Skeletal muscle satellite cell (primary cell): Measurements from ENCODE around the gene MTMR10.

Source experiments
- H3K27me3 ChIP-seq: 2 replicates; pipeline ENCODE4 v1.7.0; 2013; ENCODE audit warnings: low read length; ENCODE audit not compliant: control insufficient read depth, insufficient read depth
- H3K36me3 ChIP-seq: 2 replicates; pipeline ENCODE4 v1.7.0; 2013; ENCODE audit warnings: mild to moderate bottlenecking, control low read depth, low read length; ENCODE audit not compliant: insufficient read depth
- H3K4me1 ChIP-seq: 2 replicates; pipeline ENCODE4 v1.7.0; 2013; ENCODE audit warnings: low read length; ENCODE audit not compliant: control insufficient read depth, insufficient read depth
- H3K4me2 ChIP-seq: 2 replicates; pipeline ENCODE4 v1.7.0; 2013; ENCODE audit warnings: mild to moderate bottlenecking, low read length
- H3K4me3 ChIP-seq: 2 replicates; pipeline ENCODE4 v1.7.0; 2013; ENCODE audit warnings: low read length
- H3K9ac ChIP-seq: 2 replicates; pipeline ENCODE4 v1.7.0; 2013; ENCODE audit warnings: mild to moderate bottlenecking, low read depth, low read length, moderate library complexity
- H3K9me3 ChIP-seq: replicated peaks from 2 replicates; pipeline ENCODE4 v1.7.0; 2013; ENCODE audit warnings: mild to moderate bottlenecking, control low read depth, low read length

MTMR10 gene

GRCh38 chr15:31025996-31026395 is 34.6 kb upstream of the MTMR10 start:
- Histone ChIP-seq H3K9me3 (no peaks in the 10 kb centered on the region), H3K4me1 (peaks cover 24% of the 10 kb centered on the region), H3K4me3 (no peak overlapping the region), H3K9ac (no peak overlapping the region), H3K4me2 (no peak overlapping the region), H3K36me3 (no peaks in the 10 kb centered on the region), H3K27me3 (no peaks in the 10 kb centered on the region)

GRCh38 chr15:31024979-31025378 is 33.6 kb upstream of the MTMR10 start:
- H3K9me3 ChIP-seq, result no peaks in the 10 kb centered on the region
- H3K36me3 ChIP-seq, result no peaks in the 10 kb centered on the region
- H3K4me2 ChIP-seq, result peak overlapping the region; percentile 51
- peak overlapping the region; percentile 33 for H3K9ac ChIP-seq
- H3K27me3 ChIP-seq, result no peaks in the 10 kb centered on the region
- peaks cover 24% of the 10 kb centered on the region for H3K4me1 ChIP-seq
- H3K4me3 ChIP-seq, result no peak overlapping the region

- H3K4me1 ChIP-seq, result peaks cover 24% of the 10 kb centered on the region
- no peaks in the 10 kb centered on the region for H3K9me3 ChIP-seq
- no peaks in the 10 kb centered on the region for H3K27me3 ChIP-seq
- peak overlapping the region; percentile 51 for H3K4me2 ChIP-seq
- H3K4me3 ChIP-seq, result peak overlapping the region; percentile 37
- peak overlapping the region; percentile 41 for H3K9ac ChIP-seq
- no peaks in the 10 kb centered on the region for H3K36me3 ChIP-seq
Observed at GRCh38 chr15:31024330-31024729, 32.9 kb upstream of the MTMR10 start.

DNA sequence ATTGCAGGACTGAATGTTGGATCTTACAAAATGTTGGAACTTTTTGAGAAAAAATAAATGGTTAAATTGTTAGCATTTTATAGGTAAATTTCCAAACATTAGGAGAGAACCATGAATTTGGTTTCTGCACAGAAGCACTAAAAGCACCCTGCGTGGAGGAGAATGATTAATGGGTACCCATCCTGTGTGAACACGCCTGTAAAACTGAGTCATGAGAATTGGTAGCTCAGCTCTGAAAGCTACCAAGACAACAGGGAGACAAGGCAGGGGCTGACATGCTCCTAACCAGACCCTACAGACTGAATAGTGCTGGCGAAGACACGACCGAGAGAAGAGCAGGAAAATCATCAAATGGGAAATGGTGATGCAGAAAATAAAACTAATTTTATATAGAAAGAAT is 32.4 kb upstream of the MTMR10 start:
- Histone ChIP-seq H3K27me3 (no peaks in the 10 kb centered on the region), H3K9me3 (no peaks in the 10 kb centered on the region), H3K4me1 (peaks cover 24% of the 10 kb centered on the region), H3K4me3 (peak overlapping the region; percentile 37), H3K36me3 (no peaks in the 10 kb centered on the region), H3K9ac (peak overlapping the region; percentile 41), H3K4me2 (peak overlapping the region; percentile 51)

DNA sequence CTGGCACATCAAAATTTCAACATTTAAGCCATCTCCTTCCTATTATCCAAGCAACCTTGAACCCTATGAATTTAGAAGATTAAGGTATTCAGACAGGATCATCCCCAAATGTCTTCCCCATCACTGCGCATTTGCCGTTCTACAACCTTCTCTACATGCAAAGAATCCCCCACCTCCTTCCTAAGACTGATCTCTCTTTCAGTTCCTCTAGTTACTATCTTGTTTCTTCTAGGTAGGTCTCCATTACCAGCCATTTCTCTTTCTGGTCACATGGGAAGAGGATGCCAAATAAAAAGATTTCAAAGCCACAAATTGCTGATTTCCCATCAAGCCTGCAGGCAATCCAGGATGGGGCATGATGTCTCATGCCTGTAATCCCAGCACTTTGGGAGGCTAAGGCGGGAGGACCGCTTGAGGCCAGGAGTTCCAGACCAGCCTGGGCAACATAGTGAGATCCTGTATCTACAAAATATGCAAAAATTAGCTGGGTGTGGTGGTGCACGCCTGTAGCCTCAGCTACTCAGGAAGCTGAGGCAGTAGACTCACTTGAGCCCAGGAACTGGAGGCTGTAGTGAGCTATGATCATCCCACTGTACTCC is 29.7 kb upstream of the MTMR10 start:
- no peaks in the 10 kb centered on the region for H3K27me3 ChIP-seq
- H3K4me3 ChIP-seq, result no peak overlapping the region
- H3K9me3 ChIP-seq, result no peaks in the 10 kb centered on the region
- H3K36me3 ChIP-seq, result no peaks in the 10 kb centered on the region
- peaks cover 31% of the 10 kb centered on the region for H3K4me1 ChIP-seq
- no peak overlapping the region for H3K4me2 ChIP-seq
- no peak overlapping the region for H3K9ac ChIP-seq

- Histone ChIP-seq H3K27me3 (no peaks in the 10 kb centered on the region), H3K9ac (no peak overlapping the region), H3K4me2 (no peak overlapping the region), H3K36me3 (no peaks in the 10 kb centered on the region), H3K4me3 (no peak overlapping the region), H3K4me1 (peaks cover 33% of the 10 kb centered on the region), H3K9me3 (no peaks in the 10 kb centered on the region)
Observed at GRCh38 chr15:31020542-31020941, 29.1 kb upstream of the MTMR10 start.

DNA sequence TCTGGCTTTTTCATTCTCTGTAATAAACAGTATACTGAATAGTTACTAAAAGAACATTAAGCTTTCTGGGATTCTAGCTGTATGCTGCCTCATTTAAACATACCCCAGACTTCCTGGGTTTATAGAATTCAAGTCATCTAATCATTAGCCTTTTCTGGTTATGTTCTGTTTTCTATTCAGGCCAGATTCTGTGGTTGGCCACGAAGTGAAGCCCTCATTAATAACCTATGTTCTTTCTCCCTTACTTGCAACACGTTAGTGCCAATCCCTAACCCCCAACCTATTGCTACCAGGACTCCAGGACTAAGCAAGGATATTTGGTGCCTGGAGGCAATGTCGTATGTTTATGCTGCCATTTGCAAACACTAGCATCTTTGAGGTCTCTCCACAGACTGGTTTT is 28.6 kb upstream of the MTMR10 start:
- no peak overlapping the region for H3K4me2 ChIP-seq
- H3K9ac ChIP-seq, result no peak overlapping the region
- no peaks in the 10 kb centered on the region for H3K36me3 ChIP-seq
- H3K4me1 ChIP-seq, result peaks cover 30% of the 10 kb centered on the region
- H3K27me3 ChIP-seq, result no peaks in the 10 kb centered on the region
- no peak overlapping the region for H3K4me3 ChIP-seq
- no peaks in the 10 kb centered on the region for H3K9me3 ChIP-seq

DNA sequence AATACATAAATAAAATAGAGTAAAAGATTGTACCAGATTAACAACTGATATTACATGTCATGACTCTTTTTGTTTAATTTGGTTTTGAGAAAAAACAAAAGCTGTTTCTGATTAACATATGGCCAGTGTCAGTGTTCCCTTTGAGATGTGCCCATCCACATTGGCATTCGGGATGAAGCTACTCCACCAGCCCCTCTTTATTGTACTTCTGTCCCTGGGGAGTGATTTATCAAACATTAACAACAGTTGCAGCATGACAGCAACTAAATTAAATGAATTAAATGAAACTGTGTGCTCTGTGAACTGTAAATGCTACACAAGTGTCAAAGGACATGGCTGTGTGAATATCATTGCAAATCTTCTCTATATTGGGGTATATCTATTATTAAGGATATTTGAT is 25.9 kb upstream of the MTMR10 start:
- Histone ChIP-seq H3K9me3 (no peaks in the 10 kb centered on the region), H3K4me3 (no peak overlapping the region), H3K36me3 (no peaks in the 10 kb centered on the region), H3K27me3 (peaks cover 4% of the 10 kb centered on the region), H3K4me1 (peaks cover 9% of the 10 kb centered on the region), H3K9ac (no peak overlapping the region), H3K4me2 (no peak overlapping the region)

- Histone ChIP-seq H3K27me3 (peaks cover 4% of the 10 kb centered on the region), H3K4me2 (no peak overlapping the region), H3K4me3 (no peak overlapping the region), H3K9ac (no peak overlapping the region), H3K36me3 (no peaks in the 10 kb centered on the region), H3K4me1 (peaks cover 9% of the 10 kb centered on the region), H3K9me3 (no peaks in the 10 kb centered on the region)
Observed at GRCh38 chr15:31016446-31016915, 25.1 kb upstream of the MTMR10 start.

- Histone ChIP-seq H3K4me1 (peaks cover 9% of the 10 kb centered on the region), H3K9me3 (no peaks in the 10 kb centered on the region), H3K27me3 (peaks cover 7% of the 10 kb centered on the region), H3K4me2 (no peak overlapping the region), H3K9ac (no peak overlapping the region), H3K4me3 (no peak overlapping the region), H3K36me3 (no peaks in the 10 kb centered on the region)
Observed at GRCh38 chr15:31014608-31014925, 23.1 kb upstream of the MTMR10 start.

DNA sequence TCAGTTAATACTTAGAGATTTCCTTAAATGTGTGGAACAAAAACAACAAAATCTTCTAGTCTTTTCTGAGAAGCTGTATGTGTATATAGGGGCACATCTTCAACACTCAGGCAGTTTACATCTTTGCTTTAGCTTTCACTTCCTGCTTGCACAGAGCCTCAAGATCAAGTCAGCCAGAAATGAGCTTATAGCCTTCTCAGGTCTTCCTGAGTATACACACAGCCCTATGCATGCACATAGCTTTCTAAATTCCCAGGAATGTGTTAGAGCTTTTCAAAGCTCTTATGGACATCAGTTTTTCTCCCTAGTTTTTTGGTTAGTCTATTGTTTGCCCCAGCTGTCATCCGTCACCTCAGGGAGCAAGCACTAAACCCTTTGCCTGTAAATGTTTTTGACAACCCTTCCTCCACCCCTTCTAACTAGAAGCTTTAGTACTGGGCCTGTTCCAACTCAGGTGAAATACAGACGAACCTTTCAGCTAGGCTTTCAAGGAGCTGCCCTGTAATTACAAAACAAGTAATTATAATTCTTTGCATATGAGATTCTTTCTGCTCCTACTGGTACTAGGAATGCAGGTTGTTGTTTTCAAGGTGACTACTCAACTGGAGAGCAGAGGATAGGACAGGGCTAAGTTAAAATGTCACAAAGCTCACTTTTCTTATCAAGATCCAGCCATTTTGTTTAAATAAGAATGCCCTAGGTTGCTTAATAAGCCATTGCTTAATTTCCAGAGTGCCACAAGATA is 22.6 kb upstream of the MTMR10 start:
- Histone ChIP-seq H3K4me3 (no peak overlapping the region), H3K4me1 (peaks cover 9% of the 10 kb centered on the region), H3K27me3 (peaks cover 7% of the 10 kb centered on the region)

GRCh38 chr15:31012455-31012854 is 21.0 kb upstream of the MTMR10 start:
- H3K4me3 ChIP-seq, result no peak overlapping the region
- H3K27me3 ChIP-seq, result peaks cover 15% of the 10 kb centered on the region
- peaks cover 9% of the 10 kb centered on the region for H3K4me1 ChIP-seq
- no peak overlapping the region for H3K4me2 ChIP-seq
- H3K9me3 ChIP-seq, result no peaks in the 10 kb centered on the region
- H3K9ac ChIP-seq, result no peak overlapping the region
- H3K36me3 ChIP-seq, result no peaks in the 10 kb centered on the region

More for the DNA sequence above, 22.6 kb upstream of the MTMR10 start:
- H3K9ac ChIP-seq, result no peak overlapping the region
- no peak overlapping the region for H3K4me2 ChIP-seq
- no peaks in the 10 kb centered on the region for H3K36me3 ChIP-seq
- no peaks in the 10 kb centered on the region for H3K9me3 ChIP-seq
